ENCODE data around the gene SDCBP2.

The SDCBP2 gene

GRCh38 chr20:1328680-1329330 lies at the start of gene SDCBP2:
SDCBP2 (minus strand) TSS chr20:1329139; CDS start chr20:1320416, 8,723 bp downstream.
- no peak for DNase-seq

DNA sequence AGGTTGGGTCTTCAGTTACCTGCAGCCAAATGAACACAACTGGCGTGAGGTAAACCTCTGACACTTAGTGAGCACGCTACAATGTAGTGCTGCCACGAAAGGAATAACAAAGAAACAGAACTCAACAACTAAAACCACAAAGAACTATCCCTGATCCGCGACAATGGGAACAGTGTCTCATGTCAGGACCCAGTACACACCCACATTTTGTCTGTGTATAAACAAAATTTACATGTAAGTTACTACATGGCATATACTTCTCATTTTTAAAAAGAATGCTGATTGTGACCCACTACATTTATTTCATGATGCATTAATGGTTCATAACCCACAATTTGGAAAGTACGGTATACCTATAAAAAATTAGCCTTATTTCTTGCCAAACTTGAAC lies 49.8 kb upstream of the SDCBP2 start:
- no peak for DNase-seq

- DNase-seq: no peak
These were observed 49.2 kb upstream of the SDCBP2 start for GRCh38 chr20:1377984-1378734.

- DNase-seq: no peak
These were observed 48.5 kb upstream of the SDCBP2 start for GRCh38 chr20:1377341-1377871.

DNA sequence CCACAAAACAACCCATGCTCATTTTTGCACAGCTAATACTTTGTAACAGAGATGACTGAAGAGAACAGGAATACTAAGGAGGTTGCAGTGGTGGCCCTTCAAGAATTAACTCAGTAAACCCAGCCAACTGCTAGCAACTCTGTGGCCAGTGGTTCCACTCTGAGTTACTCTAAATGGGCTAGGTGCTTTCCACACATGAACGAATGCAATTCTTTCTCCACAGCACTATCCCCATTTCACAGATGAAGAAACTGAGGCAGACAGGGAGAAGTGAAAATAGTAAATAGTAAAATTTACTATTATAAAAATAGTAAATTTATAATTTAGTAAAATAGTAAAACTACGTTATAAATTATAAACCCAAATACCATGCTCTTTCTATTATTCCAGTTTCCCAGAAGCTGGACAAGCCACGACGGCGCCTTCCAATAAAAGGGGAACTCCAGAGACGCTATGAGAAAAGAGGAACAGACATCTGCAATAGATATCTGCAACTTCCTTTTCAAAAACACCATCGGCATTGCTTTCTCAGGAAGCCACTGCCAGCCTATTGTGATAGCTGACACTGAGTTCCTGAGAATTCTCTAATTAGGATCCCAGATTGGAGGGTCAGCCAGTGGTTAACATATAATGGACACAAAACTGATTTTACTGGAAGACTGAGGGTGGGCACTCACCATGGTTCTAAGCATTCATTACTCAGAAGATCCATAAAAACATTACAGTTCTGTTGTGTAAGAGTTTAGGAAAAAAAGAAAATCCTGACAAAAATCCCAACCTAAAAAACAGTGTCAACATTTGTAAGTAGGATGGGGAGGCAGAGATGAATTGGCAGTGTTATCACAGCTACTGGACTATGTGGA lies 47.7 kb upstream of the SDCBP2 start:
- no peak for DNase-seq

DNA sequence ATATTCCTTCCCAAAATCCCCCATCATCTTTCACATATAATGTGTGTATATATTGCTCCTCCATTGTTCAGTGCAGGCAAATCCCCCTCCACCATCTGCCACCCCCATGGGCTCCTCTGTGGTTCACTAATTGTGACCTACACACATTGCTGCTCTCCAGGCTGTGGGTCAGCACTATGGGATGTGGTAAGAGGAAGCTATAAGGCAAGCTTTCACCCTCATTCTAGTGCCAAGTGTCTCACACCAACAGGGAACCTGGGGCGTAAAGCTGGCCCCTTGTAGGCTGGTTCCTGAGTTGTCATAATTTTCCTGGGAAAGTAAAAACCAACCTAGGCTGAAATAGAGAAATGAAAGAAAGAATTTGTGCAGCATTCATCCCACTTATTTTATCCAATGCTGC lies 47.1 kb upstream of the SDCBP2 start:
- no peak for DNase-seq

- DNase-seq: no peak
These were observed 46.6 kb upstream of the SDCBP2 start for GRCh38 chr20:1375515-1375914.

DNA sequence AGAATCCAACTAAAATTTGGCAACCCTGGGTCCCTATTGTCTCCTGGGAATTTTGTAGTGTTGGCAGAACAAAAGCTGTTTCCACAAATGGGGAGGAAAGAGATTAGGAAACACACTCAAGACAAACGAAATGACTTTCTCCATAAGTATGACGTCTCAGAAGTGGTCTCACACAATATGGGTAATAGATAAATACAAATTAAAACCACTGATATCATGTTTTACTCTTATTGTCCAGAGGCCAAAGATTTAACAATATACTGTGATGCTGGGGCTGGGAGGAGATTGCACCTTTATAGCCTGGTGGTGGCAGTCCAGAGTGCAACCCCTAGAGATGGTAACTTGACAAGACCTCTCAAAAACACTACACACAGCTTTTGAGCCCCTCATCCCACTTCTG lies 45.3 kb upstream of the SDCBP2 start:
- DNase-seq: no peak

- DNase-seq: no peak
These were observed 44.7 kb upstream of the SDCBP2 start for GRCh38 chr20:1373614-1374013.

DNA sequence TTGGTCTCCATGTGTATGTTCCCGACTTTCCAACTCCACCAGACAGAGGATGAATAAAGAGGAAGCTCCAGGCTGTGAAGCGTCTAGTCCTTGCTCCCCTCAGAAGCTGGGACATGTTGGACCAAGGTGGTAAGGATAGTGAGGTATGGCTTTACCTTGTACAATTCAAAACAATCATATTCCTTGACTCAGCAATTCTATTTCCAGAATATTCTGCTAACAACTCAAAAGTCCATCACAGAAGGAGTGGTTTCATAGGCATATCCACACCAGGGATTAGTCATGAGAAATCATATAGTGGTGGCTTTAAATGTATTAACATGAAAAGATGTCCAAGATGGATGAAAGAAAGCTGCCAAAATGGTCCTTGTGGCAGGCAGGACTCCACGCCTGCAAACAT lies 44.1 kb upstream of the SDCBP2 start:
- no peak for DNase-seq

- no peak for DNase-seq
These were observed 43.0 kb upstream of the SDCBP2 start for GRCh38 chr20:1371830-1372539.

- no peak for DNase-seq
These were observed 42.4 kb upstream of the SDCBP2 start for GRCh38 chr20:1371202-1371782.

GRCh38 chr20:1370548-1371110 lies 41.7 kb upstream of the SDCBP2 start:
- no peak for DNase-seq

GRCh38 chr20:1369970-1370369 lies 41.0 kb upstream of the SDCBP2 start:
- no peak for DNase-seq

DNA sequence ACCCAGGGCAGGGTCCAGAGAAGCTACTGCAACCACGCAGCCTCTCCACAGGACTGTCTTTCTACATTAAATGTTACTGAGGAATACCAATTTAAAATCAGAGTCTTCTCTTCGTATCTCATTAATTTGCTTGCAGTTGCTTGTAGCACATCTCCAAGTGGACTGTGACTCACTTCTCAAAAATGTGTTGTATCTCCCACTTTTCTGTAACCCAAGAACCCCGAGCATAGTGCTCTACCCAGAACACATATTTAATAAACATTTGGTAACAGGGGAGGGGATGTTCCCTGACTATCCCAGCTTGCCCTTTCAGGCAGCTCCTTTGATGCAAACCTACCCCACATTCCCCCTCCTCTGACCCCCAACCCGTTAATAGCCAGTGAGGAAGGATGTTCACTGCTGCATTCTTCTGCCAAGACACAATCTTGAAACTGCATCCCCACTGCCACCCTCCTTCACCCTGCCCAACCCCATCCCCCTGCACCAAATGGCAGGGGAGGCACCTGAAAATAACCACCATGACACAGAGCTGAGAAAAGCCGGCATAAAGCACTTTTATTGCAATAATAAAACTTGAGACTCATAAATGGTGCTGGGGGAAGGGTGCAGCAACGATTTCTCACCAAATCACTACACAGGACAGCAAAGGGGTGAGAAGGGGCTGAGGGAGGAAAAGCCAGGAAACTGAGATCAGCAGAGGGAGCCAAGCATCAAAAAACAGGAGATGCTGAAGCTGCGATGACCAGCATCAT lies 39.7 kb upstream of the SDCBP2 start:
- no peak for DNase-seq

DNA sequence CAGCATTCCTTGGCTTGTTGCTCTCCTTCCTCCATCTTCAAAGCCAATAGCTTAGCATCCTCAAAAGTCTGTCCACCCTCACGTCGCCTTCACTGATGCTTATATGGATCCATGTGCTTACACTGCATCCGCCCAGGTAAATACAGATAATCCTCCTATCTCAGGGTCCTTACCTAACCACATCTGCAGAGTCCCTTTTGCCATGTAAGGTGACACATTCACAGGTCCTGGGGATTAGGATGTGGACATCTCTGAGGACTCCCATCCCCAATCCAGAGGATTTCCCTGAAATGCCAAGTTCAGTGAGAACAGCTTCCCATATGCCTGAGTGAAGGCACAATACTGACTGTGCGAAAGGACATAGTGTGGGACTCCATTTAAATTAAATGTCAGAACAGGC lies 38.5 kb upstream of the SDCBP2 start:
- DNase-seq: no peak

GRCh38 chr20:1364106-1364505 lies 35.2 kb upstream of the SDCBP2 start:
- DNase-seq: no peak

DNA sequence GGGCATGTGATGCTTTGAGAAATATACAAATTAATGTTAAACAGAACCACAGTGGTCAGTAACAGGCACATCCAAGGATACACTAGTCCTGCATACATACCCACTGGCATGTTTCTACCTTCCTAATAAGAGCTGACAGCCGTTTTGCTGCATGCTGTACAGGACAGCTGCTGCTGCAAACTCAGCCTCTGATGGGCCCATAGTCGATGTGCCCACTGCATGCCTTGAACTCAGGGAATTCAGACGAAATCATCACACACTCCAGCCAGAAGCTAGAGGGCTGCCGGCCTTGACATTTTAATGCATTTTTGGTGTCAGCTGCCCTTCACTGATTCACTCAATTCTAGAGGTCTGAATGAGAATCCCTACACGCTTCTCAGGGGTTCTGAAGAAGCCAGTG lies 34.6 kb upstream of the SDCBP2 start:
- no peak for DNase-seq

DNA sequence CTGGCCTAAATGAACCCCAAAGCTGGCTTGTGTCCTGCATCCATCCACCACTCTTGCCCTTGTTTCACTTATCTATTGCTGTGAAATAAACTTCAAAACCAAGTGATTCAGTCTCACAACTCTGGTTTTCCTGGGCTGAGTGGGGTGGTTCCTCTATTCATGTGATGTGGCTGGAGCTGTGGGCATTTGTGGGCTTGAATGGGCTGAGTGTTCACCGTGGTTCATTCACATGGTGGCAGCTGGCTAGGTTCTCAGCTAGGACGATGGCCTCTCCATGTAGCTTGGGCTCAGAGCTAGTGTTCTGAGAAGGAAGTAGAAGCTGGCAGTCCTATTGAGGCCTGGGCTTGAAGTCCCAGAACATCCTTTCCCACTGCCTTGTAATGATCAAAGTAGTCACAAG lies 33.5 kb upstream of the SDCBP2 start:
- DNase-seq: no peak

DNA sequence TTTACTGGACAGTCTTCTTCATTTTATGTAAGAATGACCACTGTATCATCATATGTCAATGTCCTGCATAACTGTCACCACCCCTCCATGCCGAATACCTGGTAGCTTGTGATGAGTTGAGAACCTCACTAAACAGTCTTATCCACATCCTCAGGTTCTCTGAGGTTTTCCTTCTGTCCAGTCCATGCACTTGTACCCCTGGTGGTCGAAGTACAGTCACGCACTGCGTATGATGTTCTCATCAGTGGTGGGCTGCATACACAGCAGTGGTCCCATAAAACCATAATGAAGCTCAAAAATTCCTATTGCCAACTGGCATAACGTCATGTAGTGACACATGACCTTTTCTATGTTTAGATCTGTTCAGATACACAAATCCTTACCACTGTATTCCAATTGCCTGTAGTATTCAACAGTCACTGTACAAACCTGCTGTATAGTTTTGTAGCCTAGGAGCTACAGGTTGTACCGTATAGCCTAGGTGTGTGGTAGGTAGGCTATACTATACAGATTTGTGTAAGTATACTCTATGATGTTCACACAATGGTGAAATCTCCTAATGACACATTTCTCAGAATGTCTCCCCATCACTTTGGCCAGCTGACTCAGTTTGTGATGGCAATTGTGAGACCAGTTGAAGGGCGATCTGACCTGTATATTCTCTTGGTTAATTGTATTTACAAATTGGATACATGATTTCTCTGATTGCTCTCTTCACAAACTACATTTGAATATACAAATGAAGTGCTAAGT lies 31.3 kb upstream of the SDCBP2 start:
- no peak for DNase-seq
